Natural killer cell (primary cell): ENCODE data around the gene MYO1D. TPM values are rescaled to one million over a fixed set of nuclear protein-coding genes. Genes with fewer than 3 reads are reported as not detected.
"Not testable (repeated sequence)": the region's sequence is repeated elsewhere in the genome, so short reads cannot be mapped to it uniquely, and the experiment has no call there.

Experiments
- ATAC-seq, 3 donors: fragments of 150-1000 bp in 2 of 3; fragments of 200-7000 bp in 1 of 3; cut with Tn5 transposase; 1 replicate in 1 of 3; 2 replicates in 2 of 3; pipeline ENCODE4 v1.10.0; 2021; ENCODE audit warnings: mild to moderate bottlenecking in 2 of 3, moderate library complexity in 2 of 3
- DNase-seq, 2 donors: peaks; one replicate each; pipeline versions ENCODE4 v3.0.0 to v3.0.0-alpha.2; 2013 to 2021; ENCODE audit warnings: mixed read lengths in 1 of 2
- H3K27ac ChIP-seq: one replicate; pipeline ENCODE4 v1.5.1; 2013; ENCODE audit warnings: mild to moderate bottlenecking, low read length
- H3K27me3 ChIP-seq: one replicate; pipeline ENCODE4 v1.6.1; 2013; ENCODE audit warnings: low read length; ENCODE audit not compliant: control insufficient read depth, insufficient read depth
- H3K36me3 ChIP-seq: one replicate; pipeline ENCODE4 v1.6.1; 2013; ENCODE audit warnings: low read length; ENCODE audit not compliant: control insufficient read depth, insufficient read depth
- H3K4me1 ChIP-seq: one replicate; pipeline ENCODE4 v1.6.1; 2013; ENCODE audit warnings: low read length; ENCODE audit not compliant: control insufficient read depth, insufficient read depth
- H3K4me3 ChIP-seq: one replicate; pipeline ENCODE4 v1.5.1; 2013; ENCODE audit warnings: low read length
- H3K9me3 ChIP-seq: one replicate; pipeline ENCODE4 v1.6.1; 2013; ENCODE audit warnings: low read length; ENCODE audit not compliant: control insufficient read depth, insufficient read depth
- H3K27ac Mint-ChIP-seq, 2 donors: one replicate each; pipeline ENCODE4 v1.8.0; 2022; ENCODE audit warnings: mild to moderate bottlenecking in 2 of 2, mixed read lengths in 2 of 2, moderate library complexity in 1 of 2
- H3K27me3 Mint-ChIP-seq, 2 donors: one replicate each; pipeline ENCODE4 v1.8.0; 2022; ENCODE audit warnings: low read depth in 2 of 2, mixed read lengths in 2 of 2
- H3K36me3 Mint-ChIP-seq: one replicate; pipeline ENCODE4 v1.8.0; 2022; ENCODE audit warnings: mixed read lengths
- H3K4me1 Mint-ChIP-seq, 2 donors: one replicate each; pipeline ENCODE4 v1.8.0; 2022; ENCODE audit warnings: mixed read lengths in 2 of 2
- H3K4me3 Mint-ChIP-seq: one replicate; pipeline ENCODE4 v1.8.0; 2022; ENCODE audit warnings: mild to moderate bottlenecking, moderate library complexity, mixed read lengths
- H3K9me3 Mint-ChIP-seq, 2 donors: one replicate each; pipeline ENCODE4 v1.8.0; 2022; ENCODE audit warnings: mixed read lengths in 2 of 2
- WGBS: methylation state at CpG from one replicate; pipeline ENCODE4 v1.1.7; 2013; ENCODE audit warnings: missing lambda C conversion rate; ENCODE audit not compliant: insufficient coverage; 5-methylcytosine and 5-hydroxymethylcytosine counted together
- intact Hi-C: fragments of 100-400 bp; cut with micrococcal nuclease; formaldehyde crosslinking; loops from one replicate; pipeline ENCODE4 v1.14.2; 2022
- total RNA-seq, 4 donors: library from RNA; stranded (reverse); fragments of 120-200 nt in 1 of 4; gene quantifications; one replicate each; pipeline versions ENCODE4 v1.2.3 to v1.2.4, GENCODE V29; 2013 to 2022
- TF ChIP-seq, protein P1 (sequence below): fragments of 200-600 bp; IDR thresholded peaks from one replicate; pipeline ENCODE4 v1.8.0; 2022; ENCODE audit warnings: antibody characterized with exemption

Gene MYO1D
- total RNA-seq, 3 donors from 2014 or later (not counting 1 experiment from before 2014, with no cell fraction given): 6.8 to 20.2 (median 10.5) TPM

DNA sequence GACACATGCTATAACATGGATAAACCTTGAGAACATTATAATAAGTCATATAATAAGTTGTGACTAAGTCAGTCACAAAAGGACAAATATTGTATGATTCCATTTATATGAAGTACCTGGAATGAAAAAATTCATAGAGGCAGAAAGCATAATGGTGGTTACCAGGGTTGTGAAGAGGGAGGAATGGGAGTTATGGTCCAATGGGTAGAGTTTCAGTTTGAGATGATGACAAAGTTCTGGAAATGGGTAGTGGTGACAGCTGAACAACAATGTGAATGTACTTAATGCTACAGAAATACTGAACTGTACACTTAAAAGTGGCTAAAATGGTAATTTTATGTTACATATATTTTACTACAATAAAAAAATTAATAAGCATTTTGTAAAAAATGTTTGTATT, 49.7 kb downstream of the MYO1D start:
- Histone ChIP-seq H3K4me1 (no peaks in the 10 kb centered on the region), H3K36me3 (no peaks in the 10 kb centered on the region), H3K27ac (no peak overlapping the region), H3K9me3 (no peaks in the 10 kb centered on the region), H3K4me3 (no peak overlapping the region), H3K27me3 (peaks cover 7% of the 10 kb centered on the region)
- DNase-seq (no peak), ATAC-seq (no peak)
- Mint-ChIP-seq H3K4me1 (no peaks in the 10 kb centered on the region), H3K36me3 (no peaks in the 10 kb centered on the region), H3K9me3 (no peaks in the 10 kb centered on the region), H3K27ac (no peak overlapping the region), H3K27me3 (peaks cover 5 to 6% of the 10 kb centered on the region in 2 donors), H3K4me3 (no peak overlapping the region)
- TF ChIP-seq, protein P1, sequence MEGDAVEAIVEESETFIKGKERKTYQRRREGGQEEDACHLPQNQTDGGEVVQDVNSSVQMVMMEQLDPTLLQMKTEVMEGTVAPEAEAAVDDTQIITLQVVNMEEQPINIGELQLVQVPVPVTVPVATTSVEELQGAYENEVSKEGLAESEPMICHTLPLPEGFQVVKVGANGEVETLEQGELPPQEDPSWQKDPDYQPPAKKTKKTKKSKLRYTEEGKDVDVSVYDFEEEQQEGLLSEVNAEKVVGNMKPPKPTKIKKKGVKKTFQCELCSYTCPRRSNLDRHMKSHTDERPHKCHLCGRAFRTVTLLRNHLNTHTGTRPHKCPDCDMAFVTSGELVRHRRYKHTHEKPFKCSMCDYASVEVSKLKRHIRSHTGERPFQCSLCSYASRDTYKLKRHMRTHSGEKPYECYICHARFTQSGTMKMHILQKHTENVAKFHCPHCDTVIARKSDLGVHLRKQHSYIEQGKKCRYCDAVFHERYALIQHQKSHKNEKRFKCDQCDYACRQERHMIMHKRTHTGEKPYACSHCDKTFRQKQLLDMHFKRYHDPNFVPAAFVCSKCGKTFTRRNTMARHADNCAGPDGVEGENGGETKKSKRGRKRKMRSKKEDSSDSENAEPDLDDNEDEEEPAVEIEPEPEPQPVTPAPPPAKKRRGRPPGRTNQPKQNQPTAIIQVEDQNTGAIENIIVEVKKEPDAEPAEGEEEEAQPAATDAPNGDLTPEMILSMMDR: no peak
- intact Hi-C loops: no loop called here

DNA sequence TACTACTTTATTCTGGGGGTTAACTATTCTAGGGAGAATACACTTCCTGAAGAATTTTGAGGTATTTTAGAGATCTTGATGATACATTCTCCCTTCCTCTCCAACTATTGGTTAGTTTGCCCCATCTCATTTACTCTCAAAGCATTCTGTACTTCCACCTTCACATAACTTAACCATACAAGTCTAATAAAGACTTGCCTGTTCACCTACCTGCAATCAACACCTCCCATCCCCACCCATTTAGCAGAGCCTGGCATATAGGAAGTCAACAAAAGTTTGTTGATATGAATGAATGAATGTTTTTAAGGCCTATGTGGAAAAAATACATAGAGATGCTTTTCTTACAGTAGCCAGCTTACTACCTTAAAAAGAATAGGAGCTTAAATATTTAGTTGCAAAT, 50.8 kb downstream of the MYO1D start:
- no peaks in the 10 kb centered on the region for H3K4me1 ChIP-seq
- Mint-ChIP-seq H3K27me3 (peaks cover 5 to 13% of the 10 kb centered on the region in 2 donors), H3K4me3 (no peak overlapping the region), H3K27ac (no peak overlapping the region), H3K4me1 (no peaks in the 10 kb centered on the region), H3K9me3 (no peaks in the 10 kb centered on the region), H3K36me3 (no peaks in the 10 kb centered on the region)
- intact Hi-C loops: no loop called here
- H3K36me3 ChIP-seq: no peaks in the 10 kb centered on the region
- TF ChIP-seq, protein P1: no peak
- H3K4me3 ChIP-seq: no peak overlapping the region
- ATAC-seq: no peak
- peaks cover 7% of the 10 kb centered on the region for H3K27me3 ChIP-seq
- H3K27ac ChIP-seq: no peak overlapping the region
- no peaks in the 10 kb centered on the region for H3K9me3 ChIP-seq
- no peak for DNase-seq

DNA sequence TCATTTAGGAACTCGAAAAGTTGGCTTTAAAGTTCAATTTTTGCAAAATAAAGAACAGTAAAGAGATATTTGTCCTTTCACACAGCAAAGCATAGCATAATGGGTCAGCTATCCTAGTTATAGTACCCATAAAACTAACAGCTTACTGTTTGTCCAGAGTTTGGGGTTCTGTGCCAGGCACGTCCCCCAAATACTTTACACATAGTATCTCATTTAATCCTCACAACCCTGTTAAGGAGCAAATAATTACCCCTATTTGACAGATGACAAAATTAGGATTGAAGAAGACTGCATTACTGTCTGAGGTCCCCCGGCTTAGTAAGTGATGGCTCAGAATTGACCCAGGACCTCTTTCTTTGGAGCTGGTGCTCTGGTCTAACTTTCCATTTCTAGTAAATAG, 52.6 kb downstream of the MYO1D start:
- H3K4me1 Mint-ChIP-seq: no peaks in the 10 kb centered on the region
- H3K4me1 ChIP-seq: no peaks in the 10 kb centered on the region
- TF ChIP-seq, protein P1: no peak
- H3K27ac ChIP-seq: no peak overlapping the region
- H3K36me3 Mint-ChIP-seq: no peaks in the 10 kb centered on the region
- DNase-seq (no peak), ATAC-seq (no peak)
- no peak overlapping the region for H3K4me3 ChIP-seq
- WGBS: 100% methylated on average over 1 of the region's 3 CpGs
- no peaks in the 10 kb centered on the region for H3K9me3 Mint-ChIP-seq
- no peaks in the 10 kb centered on the region for H3K9me3 ChIP-seq
- intact Hi-C loops: no loop called here
- peaks cover 7% of the 10 kb centered on the region for H3K27me3 ChIP-seq
- no peak overlapping the region for H3K27ac Mint-ChIP-seq
- no peak overlapping the region for H3K4me3 Mint-ChIP-seq
- H3K36me3 ChIP-seq: no peaks in the 10 kb centered on the region
- H3K27me3 Mint-ChIP-seq: peaks cover 5 to 21% of the 10 kb centered on the region in 2 donors

DNA sequence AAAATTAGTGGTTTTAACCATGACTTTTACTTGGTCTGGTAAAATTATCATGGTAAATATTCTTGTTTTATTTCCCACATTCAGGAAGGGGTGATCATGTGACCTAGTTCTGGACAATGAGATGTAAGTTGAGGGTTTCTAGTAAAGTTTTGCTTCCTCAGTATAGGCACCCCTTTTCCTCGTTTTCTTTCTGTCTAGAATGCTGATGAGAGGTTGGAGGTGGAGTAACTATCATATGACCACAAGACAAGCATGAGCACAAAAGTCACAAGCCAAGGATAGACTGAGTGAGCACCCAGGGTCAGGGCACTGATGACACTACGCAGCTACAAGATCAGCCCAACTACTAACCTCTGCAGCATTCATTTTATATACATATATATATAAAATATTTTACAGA, 53.9 kb downstream of the MYO1D start:
- H3K36me3 Mint-ChIP-seq: no peaks in the 10 kb centered on the region
- H3K27ac Mint-ChIP-seq: no peak overlapping the region
- no peaks in the 10 kb centered on the region for H3K9me3 ChIP-seq
- H3K36me3 ChIP-seq: no peaks in the 10 kb centered on the region
- no CpG with 5 or more reads among the region's 2 CpGs for WGBS
- DNase-seq (no peak), ATAC-seq (no peak)
- intact Hi-C loops: no loop called here
- H3K9me3 Mint-ChIP-seq: no peaks in the 10 kb centered on the region
- H3K27me3 ChIP-seq: peaks cover 7% of the 10 kb centered on the region
- TF ChIP-seq, protein P1: no peak
- H3K27ac ChIP-seq: no peak overlapping the region
- no peaks in the 10 kb centered on the region for H3K4me1 ChIP-seq
- H3K4me3 ChIP-seq: no peak overlapping the region
- peaks cover 2 to 19% of the 10 kb centered on the region in 2 donors for H3K27me3 Mint-ChIP-seq
- no peaks in the 10 kb centered on the region for H3K4me1 Mint-ChIP-seq
- H3K4me3 Mint-ChIP-seq: no peak overlapping the region

DNA sequence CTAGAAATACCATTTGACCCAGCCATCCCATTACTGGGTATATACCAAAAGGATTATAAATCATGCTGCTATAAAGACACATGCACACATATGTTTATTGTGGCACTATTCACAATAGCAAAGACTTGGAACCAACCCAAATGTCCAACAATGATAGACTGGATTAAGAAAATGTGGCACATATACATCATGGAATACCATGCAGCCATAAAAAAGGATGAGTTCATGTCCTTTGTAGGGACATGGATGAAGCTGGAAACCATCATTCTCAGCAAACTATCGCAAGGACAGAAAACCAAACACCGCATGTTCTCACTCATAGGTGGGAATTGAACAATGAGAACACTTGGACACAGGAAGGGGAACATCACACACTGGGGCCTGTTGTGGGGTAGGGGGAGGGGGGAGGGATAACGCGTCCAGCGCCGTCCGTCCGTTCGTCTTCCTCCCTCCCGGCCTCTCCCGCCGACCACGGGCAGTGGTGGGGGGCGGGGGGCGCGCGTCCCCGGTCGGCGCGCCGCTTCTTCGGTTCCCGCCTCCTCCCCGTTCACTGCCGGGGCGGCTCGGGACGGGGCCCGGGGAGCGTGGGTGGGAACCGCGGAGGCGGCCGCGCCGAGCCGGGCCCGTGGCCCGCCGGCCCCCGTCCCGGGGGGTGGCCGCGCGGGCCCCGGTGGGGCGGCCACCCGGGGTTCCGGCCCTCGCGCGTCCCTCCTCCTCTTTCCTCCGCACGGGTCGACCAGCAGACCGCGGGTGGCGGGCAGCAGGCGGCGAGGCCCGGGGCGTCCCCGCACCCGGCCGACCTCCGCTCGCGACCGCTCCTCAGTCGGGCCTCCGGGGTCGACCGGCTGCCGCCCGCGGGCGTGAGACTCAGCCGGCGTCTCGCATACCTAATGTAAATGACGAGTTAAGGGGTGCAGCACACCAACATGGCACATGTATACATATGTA, 54.7 kb downstream of the MYO1D start:
- 2% methylated on average over 79 of the region's 82 CpGs for WGBS
- H3K9me3 ChIP-seq, H3K27ac ChIP-seq, H3K4me1 ChIP-seq, H3K27me3 ChIP-seq, intact Hi-C loops, H3K4me1 Mint-ChIP-seq, H3K9me3 Mint-ChIP-seq, H3K4me3 ChIP-seq, H3K36me3 Mint-ChIP-seq, H3K27ac Mint-ChIP-seq, H3K36me3 ChIP-seq: not testable (repeated sequence)
- ATAC-seq (peak; percentile 27 to 62 (median 54)), DNase-seq (peak; percentile 21 to 35)
- Mint-ChIP-seq H3K27me3 (peaks cover 2 to 19% of the 10 kb centered on the region in 2 donors), H3K4me3 (peak overlapping the region; percentile 25)
